CD1c-positive myeloid dendritic cell (primary cell): Measurements from ENCODE around the gene CHAF1A.

ENCODE experiments used
- DNase-seq: peaks from one replicate; pipeline ENCODE4 v3.0.0-alpha.2; 2016; ENCODE audit errors: extremely low spot score

The CHAF1A gene

DNA sequence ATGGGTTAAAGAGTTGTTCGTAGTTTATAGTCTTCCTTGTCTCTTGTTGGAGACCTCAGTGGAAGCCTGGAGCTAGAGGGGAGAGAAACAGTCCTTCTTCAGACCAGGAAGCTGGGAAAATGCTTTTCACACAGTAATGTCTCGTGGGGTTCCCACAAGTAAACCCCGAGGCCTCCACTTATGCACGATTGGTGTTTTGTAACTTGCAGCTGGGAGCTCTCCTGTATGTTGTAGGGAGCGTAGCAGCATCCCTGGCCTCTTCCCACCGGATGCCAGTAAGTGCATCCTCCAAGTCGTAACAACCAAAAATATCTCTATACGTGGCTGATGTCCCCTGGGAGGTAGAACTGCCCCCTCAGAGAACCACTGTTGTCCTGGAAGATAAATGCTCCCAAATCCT is 3.5 kb downstream of the CHAF1A start:
- DNase-seq, result no peak

DNA sequence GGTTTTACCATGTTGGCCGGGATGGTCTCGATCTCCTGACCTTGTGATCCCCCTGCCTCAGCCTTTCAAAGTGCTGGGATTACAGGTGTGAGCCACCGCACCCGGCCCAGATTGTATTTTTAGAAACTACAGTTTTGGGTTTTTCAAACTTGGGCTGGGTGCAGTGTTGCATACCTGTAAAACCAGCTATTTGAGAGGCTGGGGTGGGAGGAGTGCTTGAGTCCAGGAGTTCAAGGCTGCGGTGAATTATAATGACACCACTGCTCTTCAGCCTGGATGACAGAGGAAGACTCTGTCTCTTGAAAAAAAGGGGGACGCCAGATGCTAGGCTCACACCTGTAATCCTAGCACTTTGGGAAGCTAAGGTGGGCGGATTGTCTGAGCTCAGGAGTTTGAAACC is 4.2 kb downstream of the CHAF1A start:
- no peak for DNase-seq

DNA sequence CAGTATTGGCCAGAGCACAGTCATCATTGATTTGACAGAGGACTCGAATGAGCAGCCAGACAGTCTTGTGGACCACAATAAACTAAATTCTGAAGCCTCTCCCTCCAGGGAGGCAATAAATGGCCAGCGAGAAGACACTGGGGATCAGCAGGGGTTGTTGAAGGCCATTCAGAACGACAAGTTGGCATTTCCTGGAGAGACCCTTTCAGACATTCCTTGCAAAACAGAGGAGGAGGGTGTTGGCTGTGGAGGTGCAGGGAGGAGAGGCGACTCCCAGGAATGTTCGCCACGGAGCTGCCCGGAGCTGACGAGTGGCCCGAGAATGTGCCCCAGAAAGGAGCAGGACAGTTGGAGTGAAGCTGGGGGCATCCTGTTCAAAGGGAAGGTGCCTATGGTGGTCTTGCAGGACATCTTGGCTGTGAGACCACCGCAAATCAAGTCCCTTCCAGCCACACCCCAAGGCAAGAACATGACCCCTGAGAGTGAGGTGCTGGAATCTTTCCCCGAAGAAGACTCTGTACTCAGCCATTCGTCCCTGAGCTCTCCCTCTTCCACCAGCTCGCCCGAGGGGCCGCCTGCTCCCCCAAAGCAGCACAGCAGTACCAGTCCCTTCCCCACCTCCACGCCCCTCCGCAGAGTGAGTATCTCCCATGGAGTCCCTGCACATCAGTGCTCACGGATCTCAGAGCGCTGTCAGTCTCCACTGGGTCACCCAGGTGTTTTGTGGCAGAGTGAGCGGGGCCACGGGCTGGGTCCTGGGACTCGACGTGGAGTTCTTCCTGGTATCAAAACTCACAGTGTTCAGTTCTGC is 6.9 kb downstream of the CHAF1A start:
- no peak for DNase-seq

DNA sequence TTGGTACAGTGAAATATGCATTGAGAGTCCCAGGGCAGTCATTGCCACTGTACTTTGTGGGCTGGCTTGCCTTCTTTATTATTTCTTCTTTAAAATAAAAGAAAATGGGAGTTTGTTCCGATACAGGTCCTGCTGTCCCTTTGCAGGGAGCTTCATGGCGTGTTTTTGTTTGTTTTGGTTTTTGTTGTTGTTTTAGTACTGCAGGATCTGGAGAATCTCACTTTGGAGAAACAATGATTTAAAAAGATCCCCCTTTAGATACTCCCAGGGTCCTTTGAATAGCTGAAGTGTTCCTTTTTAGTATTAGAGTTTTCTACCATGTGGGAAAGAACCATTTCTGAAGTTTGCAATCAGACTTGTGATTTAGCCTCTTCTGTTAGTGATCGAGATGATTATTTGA is 11.1 kb downstream of the CHAF1A start:
- DNase-seq, result no peak

DNA sequence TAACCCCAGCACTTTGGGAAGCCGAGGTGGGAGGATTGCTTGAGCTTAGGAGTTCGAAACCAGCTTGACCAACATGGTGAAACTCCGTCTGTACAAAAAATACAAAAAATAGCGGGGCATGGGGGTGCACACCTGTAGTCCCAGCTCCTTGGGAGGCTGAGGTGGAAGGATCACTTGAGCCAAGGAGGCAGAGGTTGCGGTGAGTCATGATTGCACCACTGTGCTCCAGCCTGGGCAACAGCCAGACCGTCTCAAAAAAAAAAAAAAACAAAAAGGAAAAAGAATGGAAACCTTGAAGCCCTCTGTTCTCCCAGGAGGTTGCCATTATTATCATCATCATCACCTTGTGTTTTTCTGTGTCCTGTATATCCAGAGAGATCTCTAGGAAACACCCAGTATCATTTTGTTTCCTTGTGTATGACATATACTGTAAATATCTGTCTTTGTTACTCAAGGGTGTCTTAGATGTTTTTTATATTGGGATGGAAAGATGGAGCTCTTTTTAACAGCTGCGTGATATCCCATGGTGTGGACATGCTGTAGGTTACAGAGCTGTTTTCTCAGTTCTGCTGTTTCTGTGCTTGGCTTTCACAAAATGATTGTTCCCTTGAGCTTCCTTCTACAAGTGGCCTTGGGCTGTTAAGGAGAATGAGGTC is 11.8 kb downstream of the CHAF1A start:
- no peak for DNase-seq

DNA sequence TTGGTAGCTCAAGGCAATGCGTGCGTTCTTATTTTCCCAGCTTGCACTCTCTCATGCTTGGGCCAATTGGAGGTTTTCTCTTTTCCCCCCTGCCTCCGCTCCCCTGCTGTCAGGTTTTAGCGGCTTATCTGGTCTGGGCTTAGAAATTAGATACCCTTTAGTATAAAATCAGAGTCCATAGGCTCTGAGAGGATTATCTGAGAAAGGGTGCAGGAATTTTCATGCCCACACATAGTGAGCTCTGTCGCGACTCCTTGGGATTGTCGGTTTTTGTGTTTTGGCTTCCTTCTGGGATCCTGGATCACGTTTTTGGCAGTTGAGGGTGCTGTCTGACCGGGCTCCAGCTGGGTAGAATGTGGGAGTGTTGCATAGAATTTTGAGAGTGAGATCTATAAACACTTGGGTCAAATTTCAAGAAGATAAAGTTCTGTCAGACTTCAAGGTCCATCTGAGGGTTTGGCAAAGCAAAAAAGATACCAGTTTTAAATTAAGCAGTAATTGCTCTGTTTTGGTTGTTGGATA is 12.4 kb downstream of the CHAF1A start:
- DNase-seq, result no peak

DNA sequence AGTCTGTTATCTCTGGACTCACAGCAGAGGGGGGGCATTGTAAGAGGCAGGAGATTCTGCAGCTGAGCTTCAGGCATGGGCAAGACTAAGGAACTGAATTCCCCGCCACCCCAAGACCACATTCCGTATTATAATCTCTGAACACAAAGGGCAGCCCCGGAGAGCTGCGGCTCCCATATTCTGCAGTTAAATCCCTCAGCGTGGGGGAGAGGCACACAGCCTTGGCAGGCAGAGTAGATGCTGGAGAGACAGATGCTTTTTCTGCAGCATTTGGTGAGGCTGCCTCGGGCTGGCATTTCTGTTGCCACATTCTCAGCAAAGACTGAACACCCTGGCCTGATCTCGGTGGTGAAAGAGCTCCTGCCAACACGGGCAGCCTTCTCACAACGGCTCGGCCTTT is 12.9 kb downstream of the CHAF1A start:
- DNase-seq, result no peak

DNA sequence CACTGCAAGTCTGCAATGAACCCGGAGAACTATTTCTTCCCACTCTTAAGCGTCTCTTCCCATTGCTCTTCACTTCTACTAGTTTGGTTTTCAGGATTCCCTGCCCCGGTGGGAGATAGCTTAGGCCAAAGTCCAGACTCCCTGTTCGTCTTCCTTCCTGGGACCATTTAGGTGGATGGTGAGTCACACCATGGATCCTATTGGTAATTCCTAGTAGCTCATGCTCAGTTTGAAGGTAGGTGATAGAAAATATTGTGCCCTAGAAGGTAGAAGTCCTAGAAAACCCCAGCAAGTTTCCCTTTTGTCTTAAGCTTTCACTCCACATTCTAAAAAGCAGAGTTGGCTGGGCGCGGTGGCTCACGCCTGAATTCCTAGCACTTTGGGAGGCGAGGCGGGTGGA is 13.8 kb downstream of the CHAF1A start:
- no peak for DNase-seq

DNA sequence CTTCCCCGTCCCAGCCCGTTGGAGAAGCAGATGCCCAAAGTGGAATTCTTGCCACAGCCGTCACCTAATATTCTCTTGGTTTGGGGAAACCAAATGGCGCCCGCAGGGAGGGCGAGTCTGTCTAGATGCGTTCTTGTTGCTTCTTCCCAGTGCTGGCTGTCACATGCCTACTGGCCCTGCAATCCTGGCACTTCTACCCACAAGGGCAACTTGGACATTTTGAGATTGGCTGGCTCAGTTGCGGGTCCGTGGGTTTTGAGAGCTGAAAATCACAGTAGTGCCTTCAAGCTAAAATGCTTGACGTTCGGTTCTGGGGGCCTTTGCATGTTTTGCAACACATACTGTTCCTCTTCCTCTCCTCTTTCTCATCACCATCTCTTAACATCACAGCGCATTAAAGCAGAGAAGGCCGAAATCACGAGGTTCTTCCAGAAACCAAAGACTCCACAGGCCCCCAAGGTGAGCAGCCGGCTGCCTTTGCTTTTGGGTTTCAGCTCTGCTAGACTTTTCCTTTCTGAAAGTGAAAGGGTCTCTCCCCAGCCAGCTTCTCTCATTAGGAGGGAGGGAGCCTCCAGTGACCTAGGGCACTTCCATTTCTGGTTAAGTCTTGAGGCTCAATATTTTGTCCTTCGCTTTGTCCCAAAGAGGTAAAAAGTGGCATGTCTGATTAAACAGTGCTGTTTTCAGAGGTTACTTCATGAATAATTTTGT is 21.1 kb downstream of the CHAF1A start:
- no peak for DNase-seq

DNA sequence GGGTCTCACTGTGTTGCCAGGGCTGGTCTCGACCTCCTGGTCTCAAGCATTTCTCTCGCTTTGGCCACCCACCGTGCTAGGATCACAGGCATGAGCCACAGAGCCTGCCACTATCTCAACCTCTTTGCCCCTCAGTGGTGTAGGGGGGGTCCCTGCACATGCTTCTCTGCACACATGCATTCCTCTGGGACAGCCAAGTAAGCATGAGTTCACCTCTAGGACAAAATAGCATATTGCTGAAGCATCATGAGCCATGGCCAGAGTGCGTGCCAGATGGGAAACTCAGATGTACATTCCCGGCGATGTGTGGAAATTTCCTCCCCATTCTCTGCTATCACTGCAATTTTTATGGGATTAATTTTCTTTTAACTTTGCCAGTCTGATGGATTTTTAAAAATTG is 23.1 kb downstream of the CHAF1A start:
- no peak for DNase-seq

DNA sequence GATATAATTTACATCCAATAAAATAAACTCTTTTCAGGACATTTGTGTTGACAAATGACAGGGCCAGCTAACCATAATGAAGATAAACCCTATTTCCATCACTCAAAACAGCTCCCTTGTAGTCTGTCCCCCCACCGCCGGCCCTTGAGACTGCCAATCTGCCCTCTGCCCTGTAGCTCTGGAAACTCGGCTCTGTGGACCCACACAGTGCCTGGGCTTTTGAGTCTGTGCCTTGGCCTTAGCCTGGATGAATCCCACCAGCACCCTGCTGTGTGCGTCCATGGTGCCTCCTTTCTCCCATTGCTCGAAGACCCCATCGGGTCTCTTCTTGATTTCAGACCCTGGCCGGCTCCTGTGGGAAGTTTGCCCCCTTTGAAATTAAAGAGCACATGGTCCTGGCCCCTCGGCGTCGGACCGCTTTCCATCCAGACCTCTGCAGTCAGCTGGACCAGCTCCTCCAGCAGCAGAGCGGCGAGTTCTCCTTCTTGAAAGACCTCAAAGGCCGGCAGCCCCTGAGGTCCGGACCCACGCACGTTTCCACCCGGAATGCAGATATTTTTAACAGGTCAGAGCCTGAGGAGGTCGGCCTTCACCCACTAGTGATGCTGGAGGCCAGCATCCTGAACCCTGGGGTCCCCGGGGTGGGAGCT is 26.0 kb downstream of the CHAF1A start:
- DNase-seq, result no peak

DNA sequence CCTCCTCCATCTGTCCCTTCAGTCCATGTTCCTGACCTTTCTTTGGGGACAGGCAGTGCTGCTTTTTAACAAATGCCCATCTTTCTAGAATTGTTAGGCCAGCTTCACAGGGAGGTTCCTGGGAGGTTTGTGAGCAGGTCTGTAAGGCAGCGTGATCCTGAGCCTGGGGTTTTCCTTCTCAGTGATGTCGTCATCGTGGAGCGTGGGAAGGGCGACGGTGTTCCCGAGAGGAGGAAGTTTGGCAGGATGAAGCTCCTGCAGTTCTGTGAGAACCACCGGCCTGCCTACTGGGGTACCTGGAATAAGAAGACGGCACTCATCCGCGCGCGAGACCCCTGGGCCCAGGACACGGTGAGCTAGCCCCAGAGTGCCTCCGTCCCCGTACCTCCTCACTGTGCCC is 26.8 kb downstream of the CHAF1A start:
- DNase-seq, result peak; percentile 20

DNA sequence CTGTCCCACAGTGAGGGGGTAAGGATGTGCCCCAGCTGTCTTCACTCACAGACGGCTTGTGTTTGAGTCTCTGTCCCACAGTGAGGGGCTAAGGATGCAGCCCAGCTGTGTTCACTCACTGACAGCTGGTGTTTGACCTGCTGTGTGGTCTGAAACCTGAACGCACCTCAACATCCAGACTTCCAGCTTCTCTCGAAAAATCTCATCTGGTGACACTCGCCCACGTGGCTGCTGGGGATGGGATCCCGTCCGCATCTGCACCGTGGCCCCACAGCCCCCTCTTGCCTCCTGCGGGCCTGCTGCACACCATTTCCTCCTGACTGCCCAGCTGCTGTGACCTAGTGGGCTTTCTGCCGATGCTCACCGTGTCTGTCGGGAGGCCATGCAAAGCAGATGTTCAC is 27.3 kb downstream of the CHAF1A start:
- DNase-seq, result no peak

DNA sequence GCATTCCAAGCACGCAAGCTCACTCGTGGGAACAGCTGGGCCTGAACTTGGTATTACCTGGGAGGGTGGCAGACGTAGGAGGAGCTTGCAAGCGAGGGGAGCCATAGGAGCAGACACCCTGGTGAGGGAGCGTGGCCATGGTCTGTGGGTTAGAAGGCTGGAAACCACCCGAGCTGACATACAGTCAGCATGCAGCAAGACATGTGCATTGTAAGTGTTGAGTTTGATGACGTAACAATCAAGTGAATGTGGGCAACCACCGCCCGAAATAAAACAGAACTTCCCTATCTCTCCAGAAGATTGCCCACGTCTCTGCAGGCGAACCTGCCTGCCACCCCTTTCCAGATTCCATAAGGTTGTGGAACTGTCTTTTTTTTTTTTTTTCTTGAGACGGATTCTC is 28.3 kb downstream of the CHAF1A start:
- peak; percentile 91 for DNase-seq

DNA sequence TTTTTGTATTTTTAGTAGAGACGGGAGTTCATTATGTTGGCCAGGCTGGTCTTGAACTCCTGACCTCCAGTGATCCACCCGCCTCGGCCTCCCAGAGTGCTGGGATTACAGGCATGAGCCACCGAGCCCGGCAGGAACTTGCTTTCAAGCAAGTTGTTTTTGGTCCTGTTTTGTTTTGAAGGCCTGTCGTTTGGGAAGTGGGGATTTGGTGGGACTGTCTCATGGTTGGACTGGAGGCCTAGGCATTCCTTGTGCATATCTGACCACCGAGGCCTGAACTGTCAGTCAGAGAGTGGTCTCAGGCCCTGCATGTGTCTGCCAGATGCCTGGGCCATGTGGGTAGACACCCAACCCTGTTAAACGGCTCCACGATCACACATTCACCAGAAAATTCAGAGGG is 28.9 kb downstream of the CHAF1A start:
- peak; percentile 47 for DNase-seq

DNA sequence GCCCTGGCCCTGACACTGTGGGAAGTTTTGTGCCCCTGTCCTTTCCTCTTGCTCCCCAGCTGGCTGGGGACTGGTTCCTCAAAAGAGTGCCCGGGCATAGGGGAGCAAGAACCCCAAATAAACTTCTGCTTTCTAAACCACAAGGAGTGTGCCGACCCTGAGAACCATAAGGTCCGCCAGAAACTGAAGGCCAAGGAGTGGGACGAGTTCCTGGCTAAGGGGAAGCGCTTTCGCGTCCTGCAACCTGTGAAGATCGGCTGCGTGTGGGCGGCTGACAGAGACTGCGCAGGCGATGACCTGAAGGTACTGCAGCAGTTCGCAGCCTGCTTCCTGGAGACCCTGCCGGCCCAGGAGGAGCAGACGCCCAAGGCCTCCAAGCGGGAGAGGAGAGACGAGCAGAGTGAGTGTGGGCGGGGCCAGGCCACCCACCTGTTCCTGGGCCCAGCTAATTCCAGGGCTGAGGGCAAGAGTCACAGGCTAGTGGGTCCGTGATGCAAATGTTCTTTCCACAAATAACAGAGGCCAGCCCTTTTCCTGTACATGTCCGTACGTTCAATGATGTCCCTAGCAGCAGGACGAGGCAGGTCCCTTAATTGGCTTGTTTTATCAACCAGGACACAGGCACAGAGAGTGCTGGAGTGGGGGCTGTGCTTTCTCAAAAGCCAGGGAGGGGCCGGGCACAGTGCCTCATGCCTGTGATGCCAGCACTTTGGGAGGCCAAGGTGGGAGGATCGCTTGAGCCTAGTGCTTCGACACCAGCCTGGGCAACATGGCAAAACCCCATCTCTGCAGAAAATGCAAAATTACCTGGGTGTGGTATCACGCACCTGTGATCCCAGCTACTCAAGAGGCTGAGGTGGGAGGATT is 29.6 kb downstream of the CHAF1A start:
- DNase-seq, result peak; percentile 97

DNA sequence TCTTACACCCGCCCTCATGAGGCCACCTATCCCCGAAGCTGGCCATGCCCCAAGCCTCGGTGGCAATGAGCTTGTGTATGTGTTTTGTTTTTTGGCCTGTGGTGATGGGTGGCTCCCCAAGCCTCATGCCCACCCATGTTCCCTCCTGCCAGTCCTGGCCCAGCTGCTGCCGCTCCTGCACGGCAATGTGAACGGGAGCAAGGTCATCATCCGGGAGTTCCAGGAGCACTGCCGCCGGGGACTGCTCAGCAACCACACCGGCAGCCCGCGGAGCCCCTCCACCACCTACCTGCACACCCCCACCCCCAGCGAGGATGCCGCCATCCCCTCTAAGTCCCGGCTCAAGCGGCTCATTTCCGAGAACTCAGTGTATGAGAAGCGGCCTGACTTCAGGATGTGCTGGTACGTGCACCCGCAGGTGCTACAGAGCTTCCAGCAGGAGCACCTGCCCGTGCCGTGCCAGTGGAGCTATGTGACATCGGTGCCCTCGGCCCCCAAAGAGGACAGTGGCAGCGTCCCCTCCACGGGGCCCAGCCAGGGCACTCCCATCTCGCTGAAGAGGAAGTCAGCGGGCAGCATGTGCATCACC is 30.6 kb downstream of the CHAF1A start:
- no peak for DNase-seq

DNA sequence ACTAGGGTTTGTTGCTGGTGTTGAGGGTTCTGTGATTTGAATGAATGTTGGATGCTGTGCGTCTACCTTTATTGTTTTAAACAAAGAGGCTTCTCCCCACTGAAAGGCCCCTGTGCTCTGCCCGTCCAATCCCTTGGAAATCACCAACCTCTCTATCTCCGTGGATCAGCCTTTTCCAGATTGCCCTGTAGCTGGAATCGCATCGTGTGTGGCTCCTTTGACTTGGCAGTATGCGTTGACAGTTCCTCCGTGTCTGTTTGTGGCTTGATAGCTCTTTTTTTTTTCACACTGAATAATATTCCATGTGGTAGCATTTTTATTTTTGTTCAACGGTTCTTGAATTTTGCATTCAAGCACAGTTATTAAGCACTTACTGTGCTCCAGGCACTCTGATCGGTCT is 32.0 kb downstream of the CHAF1A start:
- no peak for DNase-seq

DNA sequence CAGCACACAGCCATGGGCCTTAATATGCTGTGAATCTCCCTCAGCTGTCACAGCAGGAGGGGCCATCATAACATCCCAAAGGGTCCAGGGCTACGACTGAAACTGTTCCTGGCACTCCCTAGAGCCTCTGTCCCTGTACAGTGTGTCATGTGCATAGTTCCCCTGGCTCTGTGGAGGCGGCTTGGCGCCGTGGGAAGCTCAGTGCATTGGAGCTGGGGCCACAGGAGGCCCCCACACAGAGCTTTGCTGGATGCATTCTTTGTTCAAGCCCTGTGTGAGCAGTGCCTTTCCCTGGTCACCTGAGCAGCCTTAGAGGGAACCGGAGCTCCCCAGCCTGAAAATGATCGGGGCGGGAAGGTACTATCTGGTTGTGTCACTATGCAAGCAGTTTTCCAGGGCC is 33.8 kb downstream of the CHAF1A start:
- DNase-seq, result no peak

DNA sequence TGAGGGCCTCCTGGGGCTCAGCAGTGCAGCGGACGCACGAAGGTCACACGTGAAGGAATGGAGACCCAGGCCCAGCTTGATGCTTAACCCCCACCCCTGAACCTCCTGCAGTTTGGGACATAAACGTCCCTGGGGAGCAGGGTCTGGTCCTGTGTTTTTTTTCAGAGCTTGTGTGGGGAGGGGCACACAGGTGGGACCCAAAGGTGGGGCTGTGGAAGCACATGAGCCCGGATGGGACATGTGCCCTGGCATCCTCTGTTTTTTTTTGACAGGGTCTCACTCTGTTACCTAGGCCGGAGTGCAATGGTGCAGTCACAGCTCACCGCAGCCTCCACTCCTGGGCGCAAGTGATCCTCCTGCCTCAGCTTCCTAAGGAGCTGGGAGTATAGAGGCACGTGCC is 34.7 kb downstream of the CHAF1A start:
- no peak for DNase-seq

DNA sequence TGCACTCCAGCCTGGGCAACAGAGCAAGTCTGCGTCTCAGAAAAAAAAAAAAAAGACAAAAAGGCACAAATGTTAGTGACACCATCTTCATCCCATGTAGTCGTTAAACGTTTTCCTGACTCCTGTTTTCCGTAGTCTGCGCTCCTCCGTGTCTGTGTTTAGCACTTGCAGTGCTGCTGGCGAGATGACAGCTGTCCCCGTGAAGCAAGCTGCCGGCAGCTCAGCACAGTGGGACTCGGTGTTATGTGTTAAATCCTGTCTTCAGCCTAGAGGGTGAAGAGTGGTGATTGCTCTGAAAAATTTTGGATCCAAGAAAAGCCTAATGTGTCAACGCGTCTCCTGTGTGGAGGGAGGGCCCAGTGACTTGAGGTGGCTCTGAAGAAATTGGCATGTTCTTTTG is 36.8 kb downstream of the CHAF1A start:
- no peak for DNase-seq
